Subcutaneous abdominal adipose tissue (tissue), 5 donors: ENCODE data around the gene TRIM14.
A peak's percentile ranks its signal among the peaks of the same experiment; 100 is the strongest.
"Not testable (repeated sequence)": the region's sequence is repeated elsewhere in the genome, so short reads cannot be mapped to it uniquely, and the experiment has no call there.

Source experiments
- H3K27ac ChIP-seq: one replicate; pipeline ENCODE4 v1.7.0; 2013; ENCODE audit warnings: low read depth, mild to moderate bottlenecking, inconsistent platforms, low read length, moderate library complexity
- H3K27me3 ChIP-seq, 5 donors: one replicate each; pipeline ENCODE4 v1.7.0; 2013; ENCODE audit warnings: low read length in 5 of 5, inconsistent platforms in 1 of 5; ENCODE audit not compliant: control insufficient read depth in 5 of 5, insufficient read depth in 4 of 5
- H3K36me3 ChIP-seq, 5 donors: one replicate each; pipeline ENCODE4 v1.7.0; 2013; ENCODE audit warnings: low read length in 5 of 5; ENCODE audit not compliant: control insufficient read depth in 5 of 5, insufficient read depth in 5 of 5
- H3K4me1 ChIP-seq, 5 donors: one replicate each; pipeline ENCODE4 v1.7.0; 2013; ENCODE audit warnings: low read length in 5 of 5, mild to moderate bottlenecking in 3 of 5, moderate library complexity in 1 of 5; ENCODE audit not compliant: control insufficient read depth in 5 of 5, insufficient read depth in 5 of 5
- H3K4me3 ChIP-seq, 5 donors: one replicate each; pipeline ENCODE4 v1.7.0; 2013; ENCODE audit warnings: low read length in 5 of 5, low read depth in 1 of 5
- H3K9ac ChIP-seq, 5 donors: one replicate each; pipeline ENCODE4 v1.7.0; 2013; ENCODE audit warnings: low read length in 5 of 5, mild to moderate bottlenecking in 4 of 5, moderate library complexity in 3 of 5
- H3K9me3 ChIP-seq, 5 donors: one replicate each; pipeline ENCODE4 v1.7.0; 2013; ENCODE audit warnings: low read length in 5 of 5; ENCODE audit not compliant: control insufficient read depth in 5 of 5
- donor health status: healthy.
- donor health status: healthy.
- donor health status: healthy.
- donor health status: healthy.
- donor health status: healthy.

TRIM14 gene

GRCh38 chr9:98130576-98131228 is 11.7 kb upstream of the TRIM14 start:
- Histone ChIP-seq H3K4me1 (peaks cover 0 to 12% (median 0%) of the 10 kb centered on the region in 5 donors), H3K27me3 (no peaks in the 10 kb centered on the region), H3K36me3 (no peaks in the 10 kb centered on the region), H3K27ac (no peak overlapping the region), H3K4me3 (no peak overlapping the region), H3K9me3 (no peaks in the 10 kb centered on the region), H3K9ac (no peak overlapping the region)

GRCh38 chr9:98130060-98130459 is 11.0 kb upstream of the TRIM14 start:
- H3K36me3 ChIP-seq, H3K9me3 ChIP-seq, H3K4me3 ChIP-seq, H3K27me3 ChIP-seq, H3K27ac ChIP-seq, H3K9ac ChIP-seq: not testable (repeated sequence)
- peaks cover 0 to 12% (median 0%) of the 10 kb centered on the region in 5 donors for H3K4me1 ChIP-seq

- no peak overlapping the region for H3K4me3 ChIP-seq
- no peaks in the 10 kb centered on the region for H3K36me3 ChIP-seq
- H3K27me3 ChIP-seq, result no peaks in the 10 kb centered on the region
- H3K27ac ChIP-seq, result no peak overlapping the region
- no peak overlapping the region for H3K9ac ChIP-seq
- H3K9me3 ChIP-seq, result no peaks in the 10 kb centered on the region
- peaks cover 0 to 12% (median 0%) of the 10 kb centered on the region in 5 donors for H3K4me1 ChIP-seq
Measured at GRCh38 chr9:98129451-98129881, 10.4 kb upstream of the TRIM14 start.

GRCh38 chr9:98128316-98128715 is 9.3 kb upstream of the TRIM14 start:
- no peak overlapping the region for H3K27ac ChIP-seq
- H3K9ac ChIP-seq, result no peak overlapping the region
- no peaks in the 10 kb centered on the region for H3K27me3 ChIP-seq
- H3K9me3 ChIP-seq, result no peaks in the 10 kb centered on the region
- H3K4me1 ChIP-seq, result peaks cover 0 to 12% (median 0%) of the 10 kb centered on the region in 5 donors
- no peak overlapping the region for H3K4me3 ChIP-seq
- no peaks in the 10 kb centered on the region for H3K36me3 ChIP-seq

GRCh38 chr9:98127226-98127625 is 8.2 kb upstream of the TRIM14 start:
- peaks cover 0 to 12% (median 0%) of the 10 kb centered on the region in 5 donors for H3K4me1 ChIP-seq
- no peaks in the 10 kb centered on the region for H3K27me3 ChIP-seq
- H3K36me3 ChIP-seq, result no peaks in the 10 kb centered on the region

GRCh38 chr9:98124637-98125426 is 5.8 kb upstream of the TRIM14 start:
- Histone ChIP-seq H3K27me3 (no peaks in the 10 kb centered on the region), H3K4me3 (no peak overlapping the region), H3K9ac (no peak overlapping the region), H3K27ac (no peak overlapping the region), H3K9me3 (no peaks in the 10 kb centered on the region), H3K36me3 (no peaks in the 10 kb centered on the region), H3K4me1 (peaks cover 0 to 33% (median 0%) of the 10 kb centered on the region in 5 donors)

More at GRCh38 chr9:98127226-98127625, 8.2 kb upstream of the TRIM14 start:
- no peak overlapping the region for H3K9ac ChIP-seq
- no peak overlapping the region for H3K27ac ChIP-seq
- no peak overlapping the region for H3K4me3 ChIP-seq
- no peaks in the 10 kb centered on the region for H3K9me3 ChIP-seq

- not testable (repeated sequence) for H3K9ac ChIP-seq, H3K27ac ChIP-seq, H3K27me3 ChIP-seq, H3K36me3 ChIP-seq, H3K4me3 ChIP-seq, H3K9me3 ChIP-seq
- peaks cover 0 to 36% (median 4%) of the 10 kb centered on the region in 5 donors for H3K4me1 ChIP-seq
Measured at GRCh38 chr9:98124091-98124490, 5.1 kb upstream of the TRIM14 start.

GRCh38 chr9:98121058-98121457 is 2.0 kb upstream of the TRIM14 start:
- H3K27me3 ChIP-seq, result peaks cover 0 to 12% (median 7%) of the 10 kb centered on the region in 5 donors
- H3K36me3 ChIP-seq, result no peaks in the 10 kb centered on the region
- H3K27ac ChIP-seq, result no peak overlapping the region
- H3K9ac ChIP-seq, result no peak overlapping the region
- peaks cover 0 to 41% (median 10%) of the 10 kb centered on the region in 5 donors for H3K4me1 ChIP-seq
- H3K9me3 ChIP-seq, result no peaks in the 10 kb centered on the region
- no peak overlapping the region for H3K4me3 ChIP-seq

GRCh38 chr9:98120476-98120875 is 1.5 kb upstream of the TRIM14 start:
- H3K27me3 ChIP-seq, result peaks cover 0 to 12% (median 7%) of the 10 kb centered on the region in 5 donors
- H3K4me3 ChIP-seq, result no peak overlapping the region

GRCh38 chr9:98117984-98118639 is 910 bp downstream of the TRIM14 start:
- H3K4me1 ChIP-seq, result peaks cover 0 to 41% (median 10%) of the 10 kb centered on the region in 5 donors
- no peaks in the 10 kb centered on the region for H3K36me3 ChIP-seq
- H3K9ac ChIP-seq, result peak overlapping the region in 3 of 5 donors; percentile 25 to 68 (median 31)
- H3K27me3 ChIP-seq, result peaks cover 0 to 12% (median 7%) of the 10 kb centered on the region in 5 donors
- peak overlapping the region; percentile 67 to 78 (median 70) for H3K4me3 ChIP-seq
- no peaks in the 10 kb centered on the region for H3K9me3 ChIP-seq
- H3K27ac ChIP-seq, result peak overlapping the region; percentile 10

More at GRCh38 chr9:98120476-98120875, 1.5 kb upstream of the TRIM14 start:
- no peak overlapping the region for H3K27ac ChIP-seq
- no peaks in the 10 kb centered on the region for H3K36me3 ChIP-seq
- no peak overlapping the region for H3K9ac ChIP-seq
- H3K9me3 ChIP-seq, result no peaks in the 10 kb centered on the region
- H3K4me1 ChIP-seq, result peaks cover 0 to 41% (median 10%) of the 10 kb centered on the region in 5 donors
